Neural cell (in vitro differentiated cells): Measurements from ENCODE around the gene TRIM9. TPM values are rescaled to one million over a fixed set of nuclear protein-coding genes. Genes with fewer than 3 reads are reported as not detected.

Source experiments
- H2AFZ ChIP-seq: fragments of 200-600, 300-800 bp; sonication (generic), shearing (Covaris generic); 2 replicates; pipeline ENCODE4 v1.6.0; 2014; ENCODE audit warnings: low read depth, mild to moderate bottlenecking, antibody characterized with exemption, low read length, moderate library complexity
- H3F3A ChIP-seq: fragments of 200-600 bp; shearing (Covaris generic); 2 replicates; pipeline ENCODE4 v1.6.1; 2016; ENCODE audit warnings: mild to moderate bottlenecking, moderate library complexity, mixed read lengths, antibody characterized with exemption, low read length; ENCODE audit not compliant: insufficient read depth, poor library complexity, severe bottlenecking
- H3K27ac ChIP-seq: fragments of 200-600, 300-800 bp; sonication (generic), shearing (Covaris generic); 2 replicates; pipeline ENCODE4 v1.5.1; 2014; ENCODE audit warnings: mild to moderate bottlenecking, low read length, moderate library complexity
- H3K27me3 ChIP-seq: fragments of 300-800, 200-600 bp; sonication (generic), shearing (Covaris generic); 2 replicates; pipeline ENCODE4 v1.6.0; 2014; ENCODE audit warnings: mild to moderate bottlenecking, low read depth, low read length, moderate library complexity; ENCODE audit not compliant: insufficient read depth
- H3K36me3 ChIP-seq: fragments of 300-800, 200-600 bp; sonication (generic), shearing (Covaris generic); 2 replicates; pipeline ENCODE4 v1.5.1; 2014; ENCODE audit warnings: mild to moderate bottlenecking, antibody characterized with exemption, low read length, moderate library complexity; ENCODE audit not compliant: insufficient read depth
- H3K4me2 ChIP-seq: fragments of 300-800, 200-600 bp; sonication (generic), shearing (Covaris generic); 2 replicates; pipeline ENCODE4 v1.6.0; 2014; ENCODE audit warnings: mild to moderate bottlenecking, low read length
- H3K4me3 ChIP-seq: fragments of 300-800, 200-600 bp; sonication (generic), shearing (Covaris generic); 2 replicates; pipeline ENCODE4 v1.5.1; 2014; ENCODE audit warnings: mild to moderate bottlenecking, low read length, moderate library complexity
- H3K79me2 ChIP-seq: fragments of 200-600 bp; shearing (Covaris generic); replicated peaks from 2 replicates; pipeline ENCODE4 v1.6.0; 2014; ENCODE audit warnings: mild to moderate bottlenecking, low read length, moderate library complexity; ENCODE audit not compliant: insufficient read depth
- H3K9ac ChIP-seq: fragments of 300-800, 200-600 bp; sonication (generic), shearing (Covaris generic); 2 replicates; pipeline ENCODE4 v1.6.1; 2016; ENCODE audit warnings: mild to moderate bottlenecking, low read length, mixed read lengths
- H3K9me2 ChIP-seq: fragments of 200-600 bp; shearing (Covaris generic); 2 replicates; pipeline ENCODE4 v1.6.1; 2016; ENCODE audit warnings: mild to moderate bottlenecking, low read length, mixed read lengths; ENCODE audit not compliant: insufficient read depth
- H3K9me3 ChIP-seq: fragments of 200-600, 300-800 bp; sonication (generic), shearing (Covaris generic); 2 replicates; pipeline ENCODE4 v1.6.1; 2016; ENCODE audit warnings: mild to moderate bottlenecking, mixed run types, low read length, moderate library complexity, mixed read lengths
- H4K20me1 ChIP-seq: fragments of 200-600 bp; shearing (Covaris generic); 2 replicates; pipeline ENCODE4 v1.6.1; 2016; ENCODE audit warnings: mild to moderate bottlenecking, mixed run types; ENCODE audit not compliant: insufficient read depth
- CTCF ChIP-seq: fragments of 450-650 bp; IDR thresholded peaks from 2 replicates; pipeline ENCODE4 v1.5.1; 2014; ENCODE audit warnings: antibody characterized with exemption, mild to moderate bottlenecking, moderate library complexity; ENCODE audit not compliant: poor library complexity, severe bottlenecking
- EP300 ChIP-seq: fragments of 450-650 bp; conservative IDR thresholded peaks from 2 replicates; pipeline ENCODE4 v1.6.1; 2014; ENCODE audit warnings: antibody characterized with exemption, mild to moderate bottlenecking, moderate library complexity; ENCODE audit not compliant: poor library complexity, severe bottlenecking
- EZH2 ChIP-seq: fragments of 200-600, 300-800 bp; shearing (Covaris generic), sonication (generic); IDR thresholded peaks from 2 replicates; pipeline ENCODE4 v1.6.1; 2014; ENCODE audit warnings: antibody characterized with exemption, low read length, borderline replicate concordance, mild to moderate bottlenecking; ENCODE audit not compliant: insufficient read depth, poor library complexity, severe bottlenecking
- MXI1 ChIP-seq: fragments of 450-650 bp; conservative IDR thresholded peaks from 2 replicates; pipeline ENCODE4 v1.6.1; 2014; ENCODE audit warnings: antibody characterized with exemption, mild to moderate bottlenecking; ENCODE audit not compliant: poor library complexity, severe bottlenecking
- POLR2AphosphoS5 ChIP-seq: IDR thresholded peaks from 2 replicates; pipeline ENCODE4 v1.6.1; 2012
- RAD21 ChIP-seq: fragments of 450-650 bp; conservative IDR thresholded peaks from 2 replicates; pipeline ENCODE4 v1.6.1; 2014; ENCODE audit warnings: antibody characterized with exemption, mild to moderate bottlenecking, moderate library complexity
- REST ChIP-seq: IDR thresholded peaks from 2 replicates; pipeline ENCODE4 v1.6.1; 2012; ENCODE audit warnings: borderline replicate concordance
- SMC3 ChIP-seq: fragments of 450-650 bp; conservative IDR thresholded peaks from 2 replicates; pipeline ENCODE4 v1.6.1; 2014; ENCODE audit warnings: antibody characterized with exemption, mild to moderate bottlenecking, moderate library complexity; ENCODE audit not compliant: poor library complexity
- TAF1 ChIP-seq: IDR thresholded peaks from 2 replicates; pipeline ENCODE4 v1.6.1; 2012; ENCODE audit warnings: low read depth
- polyA plus RNA-seq: library from polyadenylated mRNA; depleted of rRNA; stranded (reverse); fragments of >200 nt; gene quantifications from 2 replicates; pipeline ENCODE4 v1.2.3, GENCODE V29; 2014

Gene TRIM9
- polyA plus RNA-seq, 1 donor from 2014 or later: 15.9 TPM

GRCh38 chr14:51097287-51097686, 2.4 kb upstream of the TRIM9 start:
- Histone ChIP-seq H3K4me2 (no peak overlapping the region), H4K20me1 (no peaks in the 10 kb centered on the region), H3K79me2 (peaks cover 1% of the 10 kb centered on the region), H3K36me3 (no peaks in the 10 kb centered on the region), H3K27ac (no peak overlapping the region), H3K9me3 (no peaks in the 10 kb centered on the region), H3K9me2 (no peaks in the 10 kb centered on the region), H2AFZ (no peak overlapping the region), H3K9ac (no peak overlapping the region), H3F3A (peaks cover 6% of the 10 kb centered on the region), H3K4me3 (no peak overlapping the region), H3K27me3 (peaks cover 5% of the 10 kb centered on the region)
- TF ChIP-seq CTCF (no peak), TAF1 (no peak), EZH2 (no peak), REST (no peak), MXI1 (no peak), SMC3 (no peak), RAD21 (no peak), POLR2AphosphoS5 (no peak), EP300 (no peak)

GRCh38 chr14:51096870-51097269, 2.0 kb upstream of the TRIM9 start:
- Histone ChIP-seq H3K9me3 (no peaks in the 10 kb centered on the region), H3K27me3 (peaks cover 5% of the 10 kb centered on the region), H3K27ac (no peak overlapping the region)

More at GRCh38 chr14:51096870-51097269, 2.0 kb upstream of the TRIM9 start:
- Histone ChIP-seq H3K4me2 (no peak overlapping the region), H3K9me2 (no peaks in the 10 kb centered on the region), H3F3A (peaks cover 6% of the 10 kb centered on the region), H3K79me2 (peaks cover 5% of the 10 kb centered on the region), H3K36me3 (no peaks in the 10 kb centered on the region), H2AFZ (no peak overlapping the region), H3K9ac (no peak overlapping the region), H4K20me1 (no peaks in the 10 kb centered on the region), H3K4me3 (no peak overlapping the region)
- TF ChIP-seq EZH2: no peak
- no peak for TF ChIP-seq RAD21
